CD4-positive, alpha-beta T cell treated with Interleukin-1 beta for 1 hour (primary cell): ENCODE measurements around the gene SNRPE.

Experiments
- DNase-seq, 2 donors: peaks; one replicate each; pipeline ENCODE4 v3.0.0-alpha.2; 2020 to 2022

The SNRPE gene

DNA sequence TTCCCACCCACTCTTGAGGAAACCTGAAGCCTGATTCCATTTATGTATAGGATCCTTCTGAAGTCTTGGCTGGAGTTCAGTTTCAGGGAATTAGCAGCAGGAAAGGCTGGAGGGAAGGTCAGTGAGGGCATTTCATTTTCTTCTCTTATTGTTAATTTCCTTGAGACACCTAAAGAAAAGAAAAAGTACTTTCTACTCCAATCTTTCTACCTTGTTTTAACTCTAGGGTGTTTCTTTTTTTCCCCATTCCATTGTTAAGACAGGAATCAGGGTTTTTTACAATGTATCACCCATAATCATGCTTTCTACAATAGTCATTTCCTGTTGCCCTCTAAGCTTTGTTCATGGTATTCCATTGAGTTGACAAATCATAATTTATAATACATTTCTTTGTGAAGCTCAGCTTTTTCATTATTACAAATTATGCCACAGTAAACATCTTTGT, 27.4 kb downstream of the SNRPE start:
- no peak for DNase-seq

DNA sequence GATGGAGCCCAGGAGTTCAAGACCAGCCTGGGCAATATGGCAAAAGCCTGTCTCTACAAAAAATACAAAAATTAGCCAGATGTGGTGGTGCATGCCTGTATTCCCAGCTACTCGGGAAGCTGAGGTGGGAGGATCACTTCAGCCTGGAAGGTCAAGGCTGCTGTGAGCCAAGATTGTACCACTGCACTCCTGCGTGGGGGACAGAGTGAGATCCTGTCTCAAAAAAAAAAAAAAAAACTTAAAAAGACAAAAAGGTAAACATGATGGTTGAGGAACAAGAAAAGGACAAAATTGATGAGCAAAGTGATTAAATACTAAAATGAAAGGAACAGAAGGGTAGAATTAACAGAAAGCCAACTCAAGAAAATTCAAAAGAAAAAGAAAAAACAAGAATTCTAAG, 30.6 kb downstream of the SNRPE start:
- DNase-seq = no peak

DNA sequence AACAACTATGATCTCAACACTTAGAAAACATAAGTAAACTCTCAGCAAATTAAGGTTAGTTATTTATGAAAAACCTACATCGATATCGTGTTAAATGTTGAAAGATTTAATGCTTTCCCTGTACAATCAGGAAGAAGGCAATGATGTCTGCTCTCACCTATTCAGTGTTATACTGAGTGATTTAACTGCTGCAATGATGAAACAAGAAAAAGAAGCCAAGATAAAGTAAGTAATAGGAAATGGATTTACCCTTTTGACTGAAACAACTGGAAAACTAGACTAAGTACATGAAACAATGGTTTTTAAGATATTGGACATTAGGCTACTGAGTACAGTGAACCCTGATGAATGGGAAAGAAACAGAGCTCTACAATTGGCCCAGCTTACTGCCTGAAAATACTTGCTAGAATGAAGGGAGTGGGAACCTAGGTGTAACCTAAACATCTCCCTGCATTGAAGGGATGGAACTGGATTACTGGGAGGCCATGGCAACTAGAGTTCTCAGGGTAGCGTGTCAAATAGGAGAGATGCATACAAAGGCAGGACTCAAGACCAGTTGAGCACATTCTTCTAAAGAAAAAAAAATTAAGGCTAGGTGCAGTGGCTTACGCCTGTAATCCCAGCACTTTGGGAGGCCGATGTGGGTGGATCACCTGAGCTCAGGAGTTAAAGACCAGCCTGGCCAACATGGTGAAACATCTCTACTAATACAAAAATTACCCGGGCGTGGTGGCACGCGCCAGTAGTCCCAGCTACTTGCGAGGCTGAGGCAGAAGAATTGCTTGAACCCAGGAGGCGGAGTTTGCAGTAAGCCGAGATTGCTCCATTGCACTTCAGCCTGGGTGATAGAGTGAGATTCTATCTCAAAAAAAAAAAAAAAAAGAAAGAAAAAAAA, 37.3 kb downstream of the SNRPE start:
- DNase-seq = no peak

DNA sequence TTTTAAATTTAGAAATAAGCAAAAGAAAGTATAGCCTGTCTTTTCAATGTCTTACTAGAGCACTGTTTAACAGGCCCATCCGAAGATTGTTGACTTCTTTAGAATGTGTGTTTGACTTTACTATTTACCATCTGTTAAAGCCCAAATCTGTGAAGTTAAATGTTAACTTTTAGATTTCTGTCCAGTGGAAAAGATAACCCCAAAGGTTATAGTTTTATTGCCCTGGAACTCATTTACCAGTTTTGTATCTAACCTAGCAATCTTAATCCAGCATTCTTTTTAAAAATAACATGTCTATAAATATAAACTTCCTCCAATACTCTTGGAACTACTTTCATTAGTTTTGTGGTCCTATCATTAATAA, 37.9 kb downstream of the SNRPE start:
- no peak for DNase-seq

DNA sequence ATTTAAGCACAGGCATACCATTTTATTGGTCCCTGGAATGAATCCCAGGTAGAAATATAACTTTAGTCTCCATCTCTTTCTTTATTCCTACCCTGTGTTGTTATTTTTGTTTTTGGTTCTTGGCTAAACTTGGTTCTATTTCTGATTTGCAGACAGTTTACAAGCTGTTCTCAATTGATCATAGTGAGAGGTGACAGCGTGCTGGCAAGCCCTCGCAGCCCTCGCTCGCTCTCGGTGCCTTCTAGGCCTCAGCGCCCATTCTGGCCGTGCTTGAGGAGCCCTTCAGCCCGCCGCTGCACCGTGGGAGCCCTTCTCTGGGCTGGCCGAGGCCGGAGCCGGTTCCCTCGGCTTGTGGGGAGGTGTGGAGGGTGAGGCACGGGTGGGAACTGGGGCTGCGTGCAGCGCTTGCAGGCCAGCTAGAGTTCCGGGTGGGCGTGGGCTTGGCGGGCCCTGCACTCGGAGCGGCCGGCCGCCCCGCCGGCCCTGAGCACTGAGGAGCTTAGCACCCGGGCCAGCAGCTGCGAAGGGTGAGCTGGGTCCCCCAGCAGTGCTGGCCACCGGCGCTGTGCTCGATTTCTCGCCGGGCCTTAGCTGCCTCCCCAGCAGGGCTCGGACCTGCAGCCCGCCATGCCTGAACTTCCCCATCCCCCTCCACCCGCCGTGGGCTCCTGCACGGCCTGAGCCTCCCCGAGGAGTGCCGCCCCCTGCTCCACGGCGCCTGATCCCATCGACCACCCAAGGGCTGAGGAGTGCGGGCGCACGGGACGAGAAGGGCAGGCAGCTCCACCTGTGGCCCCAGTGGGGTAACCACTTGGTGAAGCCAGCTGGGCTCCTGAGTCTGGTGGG, 38.7 kb downstream of the SNRPE start:
- no peak for DNase-seq

DNA sequence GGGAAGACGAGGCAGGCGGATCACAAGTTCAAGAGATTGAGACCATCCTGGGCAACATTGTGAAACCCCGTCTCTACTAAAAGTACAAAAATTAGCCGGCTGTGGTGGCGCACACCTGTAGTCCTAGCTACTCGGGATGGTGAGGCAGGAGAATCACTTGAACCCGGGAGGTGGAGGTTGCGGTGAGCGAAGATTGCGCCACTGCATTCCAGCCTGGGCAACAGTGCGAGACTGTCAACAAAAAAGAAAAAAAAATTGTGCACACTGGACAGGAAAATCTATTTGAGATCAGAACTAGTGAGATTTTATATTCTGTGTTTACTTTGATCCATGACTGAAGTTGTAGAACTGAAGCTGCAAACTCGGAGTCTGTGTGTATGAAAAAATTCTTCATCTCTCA, 40.2 kb downstream of the SNRPE start:
- no peak for DNase-seq

DNA sequence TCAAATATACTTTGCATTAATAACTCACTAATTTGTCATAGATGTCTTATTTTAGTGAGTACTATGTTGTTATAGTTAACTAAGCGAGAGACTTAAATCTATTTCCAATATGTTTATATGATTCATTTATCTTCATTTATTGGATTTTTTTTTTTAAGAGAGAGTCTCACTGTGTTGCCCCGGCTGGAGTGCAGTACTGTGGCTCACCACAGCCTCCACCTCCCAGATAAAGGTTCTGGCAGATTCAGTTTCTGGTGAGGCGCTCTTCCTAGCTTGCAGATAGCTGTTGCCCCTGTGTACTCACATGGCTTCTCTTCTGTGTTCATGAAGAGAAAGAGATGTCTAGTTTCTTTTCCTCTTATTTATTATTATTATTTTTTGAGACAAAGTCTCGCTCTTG, 43.9 kb downstream of the SNRPE start:
- DNase-seq = no peak

DNA sequence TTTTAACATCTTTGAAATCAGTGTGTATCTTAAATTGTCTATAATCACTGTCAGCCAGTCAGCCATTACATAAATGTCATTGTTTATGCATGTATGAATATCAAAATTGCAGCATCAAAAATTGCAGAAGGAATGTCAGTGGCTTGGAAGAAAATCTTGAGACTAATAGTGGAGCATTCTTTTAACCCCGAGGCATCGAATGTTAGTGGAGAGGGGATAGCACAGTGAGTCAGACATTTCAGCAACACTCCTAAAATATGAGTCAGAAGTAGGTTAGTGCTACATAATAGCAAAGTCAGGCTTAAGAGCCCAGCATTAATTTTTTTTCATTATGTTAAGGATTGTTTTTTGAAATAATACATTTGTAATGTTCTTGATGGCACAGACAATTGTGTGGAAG, 45.5 kb downstream of the SNRPE start:
- no peak for DNase-seq

DNA sequence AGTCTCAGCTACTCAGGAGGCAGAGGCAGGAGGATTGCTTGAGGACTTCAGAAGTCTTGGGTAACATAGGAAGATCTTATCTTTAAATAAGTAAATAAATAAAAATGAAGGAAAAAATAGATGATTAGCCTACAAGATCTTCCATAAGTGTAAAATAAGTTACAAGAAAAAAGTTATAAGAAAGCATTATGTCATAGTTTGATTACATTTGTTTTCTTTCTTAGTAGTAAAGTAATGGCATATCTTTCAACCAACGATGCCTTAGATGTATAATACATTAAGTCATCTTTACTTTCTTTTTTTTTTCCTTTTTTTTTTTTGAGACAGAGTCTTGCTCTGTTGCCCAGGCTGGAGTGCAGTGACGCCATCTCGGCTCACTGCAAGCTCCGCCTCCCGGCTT, 46.5 kb downstream of the SNRPE start:
- DNase-seq = no peak

DNA sequence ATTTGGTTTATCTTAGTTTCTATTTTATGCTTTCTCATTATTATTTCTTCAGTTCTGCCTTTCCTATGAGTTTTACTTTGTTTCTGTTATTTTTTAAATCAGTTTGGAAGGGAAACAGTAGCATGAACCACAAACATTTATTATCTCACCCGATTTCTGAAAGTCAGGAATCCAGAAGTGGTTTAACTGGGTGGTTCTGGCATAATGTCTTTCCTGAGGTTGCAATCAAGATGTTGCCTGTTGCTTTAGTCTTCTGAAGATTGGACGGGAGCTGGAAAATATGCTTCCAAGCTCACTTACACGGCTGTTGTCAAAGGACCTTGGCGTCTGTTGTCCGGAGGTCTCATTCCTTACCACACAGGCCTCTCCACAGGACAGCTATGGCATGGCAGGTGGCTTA, 50.4 kb downstream of the SNRPE start:
- no peak for DNase-seq

DNA sequence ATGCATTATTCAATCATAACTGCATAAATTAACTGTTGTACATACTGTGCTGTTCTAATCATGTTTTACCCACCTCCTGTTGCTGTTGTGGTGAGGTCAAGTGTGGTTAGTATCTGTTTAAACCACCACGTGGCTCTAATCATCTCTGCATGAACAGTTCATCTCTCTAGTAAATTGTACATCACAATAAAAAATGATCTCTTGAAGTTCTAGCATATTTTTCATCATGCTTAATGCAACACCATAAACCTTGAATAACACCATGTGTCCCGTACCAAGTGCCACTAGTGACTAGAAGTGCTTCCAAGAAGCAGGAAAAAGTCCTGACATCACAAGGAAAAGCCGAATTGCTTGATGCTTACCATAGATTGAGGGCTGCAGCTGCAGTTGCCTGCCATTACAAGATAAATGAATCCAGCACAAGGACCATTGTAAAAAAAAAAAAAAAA, 51.7 kb downstream of the SNRPE start:
- DNase-seq = no peak

DNA sequence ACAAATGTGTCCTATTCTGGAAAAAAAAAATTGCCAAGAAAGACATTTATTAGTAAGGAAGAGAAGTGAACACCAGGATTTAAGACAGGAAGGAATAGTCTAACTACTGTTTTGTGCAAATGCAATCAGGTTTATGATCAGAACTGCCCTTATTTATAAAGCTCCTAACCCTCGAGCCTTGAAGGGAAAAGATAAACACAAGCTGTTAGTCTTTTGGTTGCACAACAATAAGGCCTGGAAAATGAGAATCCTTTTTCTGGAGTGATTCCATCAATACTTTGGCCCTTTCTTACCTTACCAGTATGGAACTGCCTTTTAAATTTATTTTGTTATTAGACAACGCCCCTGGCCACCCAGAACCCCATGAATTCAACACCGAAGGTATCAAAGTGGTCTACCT, 52.9 kb downstream of the SNRPE start:
- DNase-seq = no peak

DNA sequence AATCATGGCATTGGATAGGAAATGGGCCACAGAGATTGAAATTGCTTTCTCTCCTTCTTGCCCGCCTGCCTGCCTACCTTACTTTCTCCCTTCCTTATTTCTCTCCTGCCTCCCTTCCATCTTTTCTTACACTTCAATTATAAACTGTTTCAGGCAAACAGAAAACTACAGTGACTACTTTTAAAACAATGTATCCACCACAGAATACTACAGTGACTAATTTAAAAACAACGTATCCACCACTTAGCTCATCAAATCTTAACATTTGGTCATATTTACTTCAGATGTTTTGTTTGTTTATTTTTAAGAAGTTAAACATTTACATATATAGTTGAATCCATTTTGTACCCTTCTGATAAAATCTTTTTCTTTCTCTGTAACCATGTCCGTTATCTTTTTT, 54.4 kb downstream of the SNRPE start:
- no peak for DNase-seq

DNA sequence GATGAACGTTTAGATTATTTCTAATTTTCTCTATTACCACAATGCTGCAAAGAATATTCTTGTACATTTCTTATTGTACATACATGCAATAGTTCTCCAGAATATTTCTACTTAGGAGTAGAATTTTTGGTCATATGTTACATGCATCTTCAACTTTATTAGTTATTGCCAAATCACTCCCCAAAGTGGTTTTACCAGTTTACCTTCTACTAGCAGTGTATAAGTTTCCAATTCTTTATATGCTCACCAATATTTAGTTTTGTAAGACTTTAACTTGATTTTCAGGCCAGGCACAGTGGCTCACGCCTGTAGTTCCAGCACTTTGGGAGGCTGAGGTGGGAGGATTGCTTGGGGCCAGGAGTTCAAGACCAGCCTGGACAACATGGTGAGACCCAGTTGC, 55.4 kb downstream of the SNRPE start:
- DNase-seq = no peak
